Measurements from ENCODE around the gene TPT1.

Gene TPT1

GRCh38 chr13:45336025-45336800, 4.8 kb downstream of the TPT1 start:
- DNase-seq (ENCODE audit: low read depth): no peak
- H3K4me3 ChIP-seq (ENCODE audit: low read depth, low read length): no peak overlapping the region
- TF ChIP-seq, protein P1, sequence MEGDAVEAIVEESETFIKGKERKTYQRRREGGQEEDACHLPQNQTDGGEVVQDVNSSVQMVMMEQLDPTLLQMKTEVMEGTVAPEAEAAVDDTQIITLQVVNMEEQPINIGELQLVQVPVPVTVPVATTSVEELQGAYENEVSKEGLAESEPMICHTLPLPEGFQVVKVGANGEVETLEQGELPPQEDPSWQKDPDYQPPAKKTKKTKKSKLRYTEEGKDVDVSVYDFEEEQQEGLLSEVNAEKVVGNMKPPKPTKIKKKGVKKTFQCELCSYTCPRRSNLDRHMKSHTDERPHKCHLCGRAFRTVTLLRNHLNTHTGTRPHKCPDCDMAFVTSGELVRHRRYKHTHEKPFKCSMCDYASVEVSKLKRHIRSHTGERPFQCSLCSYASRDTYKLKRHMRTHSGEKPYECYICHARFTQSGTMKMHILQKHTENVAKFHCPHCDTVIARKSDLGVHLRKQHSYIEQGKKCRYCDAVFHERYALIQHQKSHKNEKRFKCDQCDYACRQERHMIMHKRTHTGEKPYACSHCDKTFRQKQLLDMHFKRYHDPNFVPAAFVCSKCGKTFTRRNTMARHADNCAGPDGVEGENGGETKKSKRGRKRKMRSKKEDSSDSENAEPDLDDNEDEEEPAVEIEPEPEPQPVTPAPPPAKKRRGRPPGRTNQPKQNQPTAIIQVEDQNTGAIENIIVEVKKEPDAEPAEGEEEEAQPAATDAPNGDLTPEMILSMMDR (conservative IDR thresholded peaks at IDR 0.05; ENCODE audit: low read depth, low read length): no peak

GRCh38 chr13:45335397-45336024, 5.5 kb downstream of the TPT1 start:
- TF ChIP-seq, protein P1 (conservative IDR thresholded peaks at IDR 0.05; ENCODE audit: low read depth, low read length): no peak
- H3K4me3 ChIP-seq (ENCODE audit: low read depth, low read length): no peak overlapping the region
- DNase-seq (ENCODE audit: low read depth): no peak

- H3K4me3 ChIP-seq (ENCODE audit: low read depth, low read length): no peak overlapping the region
- peak; percentile 53 for DNase-seq (ENCODE audit: low read depth)
- TF ChIP-seq, protein P1 (conservative IDR thresholded peaks at IDR 0.05; ENCODE audit: low read depth, low read length): no peak
These were observed 6.7 kb downstream of the TPT1 start for GRCh38 chr13:45333977-45334922.

GRCh38 chr13:45333251-45333976, 7.6 kb downstream of the TPT1 start:
- TF ChIP-seq, protein P1 (conservative IDR thresholded peaks at IDR 0.05; ENCODE audit: low read depth, low read length): no peak
- DNase-seq (ENCODE audit: low read depth): no peak
- H3K4me3 ChIP-seq (ENCODE audit: low read depth, low read length): no peak overlapping the region

- DNase-seq (ENCODE audit: low read depth): no peak
- TF ChIP-seq, protein P1 (conservative IDR thresholded peaks at IDR 0.05; ENCODE audit: low read depth, low read length): no peak
- H3K4me3 ChIP-seq (ENCODE audit: low read depth, low read length): no peak overlapping the region
These were observed 8.2 kb downstream of the TPT1 start for GRCh38 chr13:45332831-45333219.

GRCh38 chr13:45332036-45332830, 8.8 kb downstream of the TPT1 start:
- TF ChIP-seq, protein P1 (conservative IDR thresholded peaks at IDR 0.05; ENCODE audit: low read depth, low read length): no peak
- peak; percentile 77 for DNase-seq (ENCODE audit: low read depth)
- no peak overlapping the region for H3K4me3 ChIP-seq (ENCODE audit: low read depth, low read length)
